Endothelial cell of umbilical vein (primary cell): Measurements from ENCODE around the gene GALK1.

Source experiments
- CTCF ChIP-seq, 2 donors: IDR thresholded peaks; 1 replicate in 1 of 2; 2 replicates in 1 of 2; pipeline ENCODE4 v1.5.1; 2011; ENCODE audit warnings: low read length in 2 of 2, mild to moderate bottlenecking in 2 of 2, moderate library complexity in 2 of 2, control low read depth in 1 of 2, inconsistent platforms in 1 of 2, low read depth in 1 of 2; ENCODE audit not compliant: insufficient read depth in 1 of 2; ENCODE audit errors: extremely low read depth in 1 of 2
- EZH2 ChIP-seq: IDR thresholded peaks from 2 replicates; pipeline ENCODE4 v1.6.1; 2012; ENCODE audit warnings: borderline replicate concordance, low read depth, mild to moderate bottlenecking, moderate library complexity, low read length, inconsistent platforms; ENCODE audit not compliant: severe bottlenecking
- GATA2 ChIP-seq: IDR thresholded peaks from 2 replicates; pipeline ENCODE4 v1.7.0; 2011; ENCODE audit warnings: low read depth, mild to moderate bottlenecking, moderate library complexity, mixed read lengths, low read length; ENCODE audit not compliant: insufficient read length, insufficient read depth

DNA sequence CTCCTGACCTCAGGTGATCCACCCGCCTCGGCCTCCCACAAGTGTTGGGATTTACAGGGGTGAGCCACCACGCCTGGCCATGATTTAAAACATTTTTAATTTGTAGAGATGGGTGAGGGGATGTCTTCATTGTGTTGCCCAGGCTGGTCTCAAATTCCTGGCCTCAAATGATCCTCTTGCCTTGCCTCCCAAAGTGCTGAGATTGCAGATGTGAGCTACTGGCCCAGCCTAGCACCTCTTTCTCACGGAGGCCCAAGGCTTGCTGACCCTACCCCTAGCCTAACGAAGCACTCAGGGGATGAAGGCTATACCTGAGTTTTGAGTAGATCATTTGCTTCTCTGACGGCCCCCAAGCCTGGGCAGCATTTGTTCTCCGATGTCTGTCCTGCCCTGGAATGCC lies 46.2 kb upstream of the GALK1 start:
- TF ChIP-seq EZH2: no peak
- no peak for TF ChIP-seq GATA2
- TF ChIP-seq CTCF (IDR thresholded peaks at IDR 0.05; ENCODE audit: extremely low read depth in 1 of 2, insufficient read depth in 1 of 2, low read depth in 1 of 2, low read length in 2 of 2): no peak
